ENCODE data around the gene PCDHB4.
"Not testable (repeated sequence)": the region's sequence is repeated elsewhere in the genome, so short reads cannot be mapped to it uniquely, and the experiment has no call there.

- not testable (repeated sequence) for TF ChIP-seq POLR2AphosphoS5 (IDR thresholded peaks at IDR 0.05; ENCODE audit: insufficient read depth in 1 of 2, low read depth in 1 of 2); POLR2A (IDR thresholded peaks at IDR 0.05); CTCF (IDR thresholded peaks at IDR 0.05)
These were observed 30.5 kb downstream of the PCDHB4 start for GRCh38 chr5:141152096-141152495.

Measured in vagina (tissue), 2 donors.